ENCODE measurements around the gene PTGFR.

The PTGFR gene

DNA sequence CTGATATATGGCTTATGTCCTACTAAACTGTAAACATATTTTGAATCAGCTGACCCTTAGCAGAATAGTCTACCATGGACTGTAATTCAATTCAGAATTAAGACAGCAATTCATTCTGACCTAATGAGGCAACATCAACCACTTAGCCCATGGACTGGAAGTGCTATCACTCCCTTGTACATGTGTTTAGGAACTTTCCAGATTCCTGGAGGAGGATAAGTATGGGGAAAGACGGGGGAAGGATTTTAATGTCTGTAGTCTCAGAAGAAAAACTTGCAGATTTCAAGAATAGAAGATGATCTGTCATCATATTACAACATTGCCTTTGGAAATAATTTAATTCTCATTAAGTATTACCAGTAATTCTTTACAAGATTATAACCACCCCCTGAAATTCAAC is 56.3 kb downstream of the PTGFR start:
- Histone ChIP-seq H3K9me3 (no peaks in the 10 kb centered on the region), H3K27ac (no peak overlapping the region), H3K4me3 (ENCODE audit: low read depth in 1 of 2, low read length in 1 of 2) (no peak overlapping the region), H3K4me1 (ENCODE audit: control insufficient read depth in 1 of 2, insufficient read depth in 1 of 2, low read depth in 1 of 2, low read length in 1 of 2) (no peaks in the 10 kb centered on the region), H3K36me3 (no peaks in the 10 kb centered on the region), H3K27me3 (no peaks in the 10 kb centered on the region)
- no peak for TF ChIP-seq CTCF (IDR thresholded peaks at IDR 0.05)

DNA sequence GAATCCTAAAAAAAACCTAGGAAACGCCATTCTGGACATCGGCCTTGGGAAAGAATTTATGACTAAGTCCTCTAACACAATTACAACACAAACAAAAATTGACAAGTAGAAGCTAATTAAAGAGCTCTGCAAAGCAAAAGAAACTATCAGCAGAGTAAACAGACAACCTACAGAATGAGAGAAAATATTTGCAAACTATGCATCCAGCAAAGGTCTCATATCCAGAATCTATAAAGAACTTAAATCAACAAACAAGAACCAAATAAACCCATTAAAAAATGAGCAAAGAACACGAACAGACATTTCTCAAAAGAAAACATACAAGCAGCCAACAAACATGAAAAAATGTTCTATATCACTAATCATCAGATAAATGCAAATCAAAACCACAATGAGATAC is 58.6 kb downstream of the PTGFR start:
- no peaks in the 10 kb centered on the region for H3K27me3 ChIP-seq
- TF ChIP-seq CTCF (IDR thresholded peaks at IDR 0.05), result no peak

GRCh38 chr1:78549891-78550290 is 59.1 kb downstream of the PTGFR start:
- Histone ChIP-seq H3K36me3 (no peaks in the 10 kb centered on the region), H3K27ac (no peak overlapping the region), H3K9me3 (no peaks in the 10 kb centered on the region), H3K4me1 (ENCODE audit: control insufficient read depth in 1 of 2, insufficient read depth in 1 of 2, low read depth in 1 of 2, low read length in 1 of 2) (no peaks in the 10 kb centered on the region), H3K4me3 (ENCODE audit: low read depth in 1 of 2, low read length in 1 of 2) (no peak overlapping the region), H3K27me3 (no peaks in the 10 kb centered on the region)
- TF ChIP-seq CTCF (IDR thresholded peaks at IDR 0.05), result no peak

More for the DNA sequence above, 58.6 kb downstream of the PTGFR start:
- H3K9me3 ChIP-seq, result no peaks in the 10 kb centered on the region
- H3K27ac ChIP-seq, result no peak overlapping the region
- H3K4me1 ChIP-seq (ENCODE audit: control insufficient read depth in 1 of 2, insufficient read depth in 1 of 2, low read depth in 1 of 2, low read length in 1 of 2), result no peaks in the 10 kb centered on the region
- no peak overlapping the region for H3K4me3 ChIP-seq (ENCODE audit: low read depth in 1 of 2, low read length in 1 of 2)
- H3K36me3 ChIP-seq, result no peaks in the 10 kb centered on the region

GRCh38 chr1:78553859-78554258 is 63.1 kb downstream of the PTGFR start:
- no peaks in the 10 kb centered on the region for H3K27me3 ChIP-seq
- no peak overlapping the region for H3K4me3 ChIP-seq (ENCODE audit: low read depth in 1 of 2, low read length in 1 of 2)
- no peaks in the 10 kb centered on the region for H3K4me1 ChIP-seq (ENCODE audit: control insufficient read depth in 1 of 2, insufficient read depth in 1 of 2, low read depth in 1 of 2, low read length in 1 of 2)
- H3K9me3 ChIP-seq, result no peaks in the 10 kb centered on the region
- no peak for TF ChIP-seq CTCF (IDR thresholded peaks at IDR 0.05)
- no peak overlapping the region for H3K27ac ChIP-seq
- no peaks in the 10 kb centered on the region for H3K36me3 ChIP-seq

DNA sequence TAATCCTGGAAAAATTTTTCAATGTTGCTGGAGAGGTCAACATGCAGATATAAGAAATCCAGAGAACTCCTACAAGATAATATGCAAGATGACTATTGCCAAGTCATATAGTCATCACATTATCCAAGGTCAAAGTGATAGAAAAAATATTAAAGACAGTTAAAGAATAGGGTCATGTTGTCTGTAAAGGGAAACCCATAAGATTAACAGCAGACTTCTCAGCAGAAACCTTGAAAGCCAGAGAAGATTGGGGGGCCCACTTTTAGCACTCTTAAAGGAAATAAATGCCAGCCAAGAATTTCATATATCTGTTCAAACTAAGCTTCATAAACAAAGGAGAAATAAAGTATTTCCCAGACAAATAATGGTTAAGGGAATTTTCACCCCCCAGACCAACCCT is 64.1 kb downstream of the PTGFR start:
- no peaks in the 10 kb centered on the region for H3K27me3 ChIP-seq
- no peak overlapping the region for H3K27ac ChIP-seq
- no peak for TF ChIP-seq CTCF (IDR thresholded peaks at IDR 0.05)
- no peaks in the 10 kb centered on the region for H3K9me3 ChIP-seq
- no peak overlapping the region for H3K4me3 ChIP-seq (ENCODE audit: low read depth in 1 of 2, low read length in 1 of 2)
- H3K36me3 ChIP-seq, result no peaks in the 10 kb centered on the region
- H3K4me1 ChIP-seq (ENCODE audit: control insufficient read depth in 1 of 2, insufficient read depth in 1 of 2, low read depth in 1 of 2, low read length in 1 of 2), result no peaks in the 10 kb centered on the region

GRCh38 chr1:78559680-78560079 is 68.9 kb downstream of the PTGFR start:
- H3K36me3 ChIP-seq, result no peaks in the 10 kb centered on the region
- no peaks in the 10 kb centered on the region for H3K4me1 ChIP-seq (ENCODE audit: control insufficient read depth in 1 of 2, insufficient read depth in 1 of 2, low read depth in 1 of 2, low read length in 1 of 2)
- H3K4me3 ChIP-seq (ENCODE audit: low read depth in 1 of 2, low read length in 1 of 2), result no peak overlapping the region
- H3K27ac ChIP-seq, result no peak overlapping the region
- H3K9me3 ChIP-seq, result no peaks in the 10 kb centered on the region
- no peak for TF ChIP-seq CTCF (IDR thresholded peaks at IDR 0.05)
- H3K27me3 ChIP-seq, result no peaks in the 10 kb centered on the region

Data from neutrophil (primary cell).